GM19351 (cell line): ENCODE data around the gene BRI3.

Experiments used
- ATAC-seq: cut with Tn5 transposase; IDR thresholded peaks from one replicate; pipeline ENCODE4 v1.9.1; 2021; ENCODE audit warnings: mild to moderate bottlenecking, moderate library complexity; ENCODE audit not compliant: unreplicated experiment

BRI3 gene

DNA sequence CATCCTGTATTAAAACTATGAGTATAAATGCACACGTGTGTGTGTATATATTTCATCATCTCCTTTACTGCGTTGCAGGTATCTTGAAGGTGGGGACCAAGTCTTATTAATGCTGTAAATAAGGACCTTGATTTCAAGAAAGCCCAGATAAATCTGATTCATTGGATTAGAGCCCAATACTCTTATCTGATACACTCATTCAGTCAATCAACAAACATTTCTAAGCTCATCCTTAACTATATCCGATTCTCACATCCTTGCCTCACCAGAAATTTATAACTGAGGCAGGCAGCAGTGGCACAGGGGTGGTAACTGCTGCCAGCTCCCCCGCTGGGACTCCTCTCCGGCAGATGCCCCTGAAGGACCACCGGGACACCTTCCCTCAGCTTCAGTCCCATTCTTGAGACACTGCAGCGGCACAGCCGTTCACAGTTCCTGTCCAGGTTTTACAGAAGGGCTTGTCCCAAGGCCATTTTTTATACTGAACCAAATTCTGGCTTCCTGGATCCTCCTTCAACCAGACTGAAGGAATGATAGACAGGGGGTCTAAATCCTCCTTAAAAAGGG is 54.0 kb downstream of the BRI3 start:
- no peak for ATAC-seq

DNA sequence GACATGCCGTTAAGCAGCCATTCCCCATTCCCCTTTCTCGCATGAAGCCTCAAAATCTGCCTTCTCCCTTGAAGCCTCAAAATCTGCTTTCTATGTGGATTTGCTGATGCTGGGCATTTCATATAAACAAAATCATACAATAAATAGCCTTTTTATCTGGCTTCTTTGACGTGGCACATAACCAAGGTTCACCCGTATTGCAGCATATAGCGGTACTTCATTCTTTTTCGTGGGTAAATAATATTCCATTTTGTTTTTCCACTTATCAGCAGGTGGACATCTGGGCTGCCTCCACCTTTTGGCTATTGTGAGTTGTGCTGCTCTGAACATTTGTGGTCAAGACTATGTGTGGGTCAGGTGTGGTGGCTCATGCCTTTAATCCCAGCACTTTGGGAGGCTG is 57.0 kb downstream of the BRI3 start:
- ATAC-seq, result no peak

DNA sequence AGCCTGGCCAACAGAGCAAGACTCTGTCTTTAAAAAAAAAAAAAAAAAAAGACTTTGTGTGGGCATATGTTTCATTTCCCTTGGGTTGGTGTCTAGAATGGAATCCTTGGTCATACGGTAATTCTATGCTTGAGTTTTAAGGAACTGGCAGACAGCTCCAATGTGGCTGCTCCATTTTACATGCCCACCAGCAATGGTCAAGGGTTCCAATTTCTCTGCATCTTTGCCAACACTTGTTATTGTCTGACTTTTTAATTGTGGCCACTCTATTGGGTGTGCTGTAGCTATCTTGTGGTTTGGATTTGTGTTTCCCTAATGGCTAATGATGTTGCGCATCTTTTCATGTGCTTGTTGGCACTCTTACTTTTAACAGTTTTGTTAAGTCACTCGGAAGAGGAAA is 57.6 kb downstream of the BRI3 start:
- no peak for ATAC-seq

DNA sequence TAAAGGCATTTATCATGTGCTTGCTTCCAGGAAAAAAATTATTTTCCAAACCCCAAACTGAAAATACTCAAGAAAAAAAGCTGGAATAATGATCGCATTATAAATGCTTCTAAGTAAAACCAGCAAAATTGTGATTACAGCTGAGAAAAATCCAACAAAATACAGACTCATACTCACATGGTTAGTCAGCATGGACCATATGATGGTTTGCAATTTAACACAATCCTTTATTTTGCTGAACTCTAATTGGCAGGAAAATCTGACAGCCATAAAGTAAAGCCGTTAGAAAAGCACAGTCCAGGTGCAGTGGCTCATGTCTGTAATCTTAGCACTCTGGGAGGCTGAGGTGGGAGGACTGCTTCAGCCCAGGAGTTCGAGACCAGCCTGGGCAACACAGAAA is 59.6 kb downstream of the BRI3 start:
- ATAC-seq, result no peak
